ENCODE results near the gene CDC42SE2. TPM values are rescaled to one million over a fixed set of nuclear protein-coding genes. Genes with fewer than 3 reads are reported as not detected.
"Not testable (repeated sequence)": the region's sequence is repeated elsewhere in the genome, so short reads cannot be mapped to it uniquely, and the experiment has no call there.

Gene CDC42SE2
- total RNA-seq, 2 experiments from 2014 or later, result 106 to 108 TPM

GRCh38 chr5:131268758-131269370, 5.0 kb downstream of the CDC42SE2 start:
- Mint-ChIP-seq H3K27ac (peak overlapping the region; percentile 97), H3K4me1 (ENCODE audit: low read depth) (peaks cover 57% of the 10 kb centered on the region), H3K9me3 (no peaks in the 10 kb centered on the region), H3K4me3 (peak overlapping the region; percentile 76), H3K27me3 (ENCODE audit: low read depth) (no peaks in the 10 kb centered on the region), H3K36me3 (ENCODE audit: low read depth) (peaks cover 31% of the 10 kb centered on the region)
- CTCF ChIA-PET, result interaction anchor here (0.9 to 1.3 kb wide), 2 partner anchors 10 to 17 kb away, joined by 3 read pairs; no protein-coding TSS in a partner anchor
- intact Hi-C loops (cut with micrococcal nuclease), result no loop called here
- DNase-seq, result no peak

GRCh38 chr5:131270809-131271208, 7.0 kb downstream of the CDC42SE2 start:
- intact Hi-C loops (cut with micrococcal nuclease), result loop anchor here (5.0 kb wide), 2 partner anchors 266 to 526 kb away; partner anchors contain the start of gene FNIP1

GRCh38 chr5:131271888-131272287, 8.0 kb downstream of the CDC42SE2 start:
- CTCF ChIA-PET, result interaction anchor here (0.8 to 1.4 kb wide), 5 partner anchors 10 to 144 kb away, joined by 3 to 6 read pairs (median 4); no protein-coding TSS in a partner anchor
- H3K9me3 Mint-ChIP-seq; H3K27me3 Mint-ChIP-seq (ENCODE audit: low read depth): not testable (repeated sequence)

More at GRCh38 chr5:131270809-131271208, 7.0 kb downstream of the CDC42SE2 start:
- DNase-seq, result no peak
- H3K27ac Mint-ChIP-seq, result peak overlapping the region; percentile 97
- no peaks in the 10 kb centered on the region for H3K27me3 Mint-ChIP-seq (ENCODE audit: low read depth)
- H3K4me3 Mint-ChIP-seq, result peak overlapping the region; percentile 50
- no peaks in the 10 kb centered on the region for H3K9me3 Mint-ChIP-seq
- CTCF ChIA-PET, result interaction anchor here (0.8 to 1.7 kb wide), 5 partner anchors 10 to 111 kb away, joined by 3 to 6 read pairs (median 3); no protein-coding TSS in a partner anchor
- H3K36me3 Mint-ChIP-seq (ENCODE audit: low read depth), result peaks cover 27% of the 10 kb centered on the region
- H3K4me1 Mint-ChIP-seq (ENCODE audit: low read depth), result peaks cover 75% of the 10 kb centered on the region

GRCh38 chr5:131272307-131272706, 8.5 kb downstream of the CDC42SE2 start:
- Mint-ChIP-seq H3K27me3 (ENCODE audit: low read depth) (no peaks in the 10 kb centered on the region), H3K4me1 (ENCODE audit: low read depth) (peaks cover 83% of the 10 kb centered on the region), H3K4me3 (peak overlapping the region; percentile 77), H3K36me3 (ENCODE audit: low read depth) (peaks cover 21% of the 10 kb centered on the region), H3K27ac (peak overlapping the region; percentile 97), H3K9me3 (no peaks in the 10 kb centered on the region)
- no peak for DNase-seq
- CTCF ChIA-PET, result interaction anchor here (1.0 to 1.4 kb wide), 4 partner anchors 10 to 109 kb away, joined by 4 to 6 read pairs (median 5); no protein-coding TSS in a partner anchor
- intact Hi-C loops (cut with micrococcal nuclease), result loop anchor here (1.0 to 5.0 kb wide), 7 partner anchors 9 to 748 kb away; partner anchors contain the start of gene FNIP1

More at GRCh38 chr5:131271888-131272287, 8.0 kb downstream of the CDC42SE2 start:
- DNase-seq, result not testable (repeated sequence)
- Mint-ChIP-seq H3K4me1 (ENCODE audit: low read depth) (peaks cover 81% of the 10 kb centered on the region), H3K4me3 (peak overlapping the region; percentile 77), H3K36me3 (ENCODE audit: low read depth) (peaks cover 23% of the 10 kb centered on the region), H3K27ac (peak overlapping the region; percentile 97)
- intact Hi-C loops (cut with micrococcal nuclease), result loop anchor here (1.0 to 5.0 kb wide), 7 partner anchors 9 to 748 kb away; partner anchors contain the start of gene FNIP1

DNA sequence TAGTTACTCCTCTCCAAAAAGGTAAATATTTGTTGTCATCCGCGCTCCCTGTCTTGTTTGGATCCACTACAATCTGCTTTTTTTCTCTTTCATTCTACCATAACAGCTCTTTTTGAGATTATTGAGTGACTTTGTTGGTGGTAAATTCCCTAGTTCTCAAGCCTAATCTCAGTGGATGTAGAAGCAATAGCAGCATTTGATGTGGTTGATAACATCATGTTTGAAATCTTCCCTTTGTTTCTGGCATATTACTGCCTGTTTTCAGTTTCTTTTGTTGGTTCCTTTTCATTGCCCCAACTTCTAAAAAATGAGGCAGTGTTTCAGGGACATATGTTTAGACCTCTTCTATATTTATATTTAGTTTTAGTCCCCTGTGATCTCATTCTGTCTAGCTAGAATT, 8.9 kb downstream of the CDC42SE2 start:
- no peaks in the 10 kb centered on the region for H3K9me3 Mint-ChIP-seq
- H3K27me3 Mint-ChIP-seq (ENCODE audit: low read depth), result no peaks in the 10 kb centered on the region
- intact Hi-C loops (cut with micrococcal nuclease), result loop anchor here (1.0 to 5.0 kb wide), 7 partner anchors 9 to 748 kb away; partner anchors contain the start of gene FNIP1
- H3K27ac Mint-ChIP-seq, result peak overlapping the region; percentile 97
- no peak for DNase-seq
- H3K4me3 Mint-ChIP-seq, result peak overlapping the region; percentile 77
- peaks cover 23% of the 10 kb centered on the region for H3K36me3 Mint-ChIP-seq (ENCODE audit: low read depth)
- H3K4me1 Mint-ChIP-seq (ENCODE audit: low read depth), result peaks cover 83% of the 10 kb centered on the region
- CTCF ChIA-PET, result interaction anchor here (1.0 to 1.4 kb wide), 4 partner anchors 11 to 109 kb away, joined by 4 to 6 read pairs (median 5); no protein-coding TSS in a partner anchor

GRCh38 chr5:131274326-131275063, 10.6 kb downstream of the CDC42SE2 start:
- CTCF ChIA-PET, result interaction anchor here (4.3 kb wide), 1 partner anchor 10 kb away, joined by 17 read pairs; the partner anchor contains the start of gene CDC42SE2
- intact Hi-C loops (cut with micrococcal nuclease), result loop anchor here (5.0 kb wide), 2 partner anchors 263 to 523 kb away; partner anchors contain the start of gene FNIP1
- DNase-seq, result no peak
- peaks cover 25% of the 10 kb centered on the region for H3K36me3 Mint-ChIP-seq (ENCODE audit: low read depth)
- no peaks in the 10 kb centered on the region for H3K9me3 Mint-ChIP-seq
- no peaks in the 10 kb centered on the region for H3K27me3 Mint-ChIP-seq (ENCODE audit: low read depth)
- peak overlapping the region; percentile 72 for H3K4me3 Mint-ChIP-seq
- peaks cover 85% of the 10 kb centered on the region for H3K4me1 Mint-ChIP-seq (ENCODE audit: low read depth)
- peak overlapping the region; percentile 96 for H3K27ac Mint-ChIP-seq

DNA sequence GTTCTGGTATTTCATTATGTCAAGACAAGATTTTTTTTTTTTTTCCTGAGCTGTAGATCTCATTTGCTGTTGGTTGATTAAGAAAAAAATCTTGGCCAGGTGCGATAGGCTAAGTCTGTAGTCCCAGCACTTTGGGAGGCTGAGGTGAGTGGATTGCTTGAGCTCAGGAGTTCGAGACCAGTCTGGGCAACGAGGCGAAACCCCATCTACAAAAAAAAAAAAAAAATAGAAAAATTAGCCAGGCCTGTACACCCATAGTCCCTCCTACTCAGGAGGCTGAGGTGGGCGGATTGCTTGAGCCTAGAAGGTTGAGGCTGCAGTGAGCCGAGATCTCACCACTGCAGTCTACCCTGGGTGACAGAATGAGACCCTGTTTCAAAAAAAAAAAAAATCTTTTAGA, 12.2 kb downstream of the CDC42SE2 start:
- Mint-ChIP-seq H3K27me3 (ENCODE audit: low read depth) (no peaks in the 10 kb centered on the region), H3K27ac (peak overlapping the region; percentile 96), H3K9me3 (no peaks in the 10 kb centered on the region), H3K4me3 (peak overlapping the region; percentile 49), H3K36me3 (ENCODE audit: low read depth) (peaks cover 32% of the 10 kb centered on the region), H3K4me1 (ENCODE audit: low read depth) (peaks cover 86% of the 10 kb centered on the region)
- intact Hi-C loops (cut with micrococcal nuclease), result no loop called here
- CTCF ChIA-PET, result interaction anchor here (0.6 to 4.3 kb wide), 3 partner anchors 12 to 103 kb away, joined by 3 to 17 read pairs (median 3); partner anchors contain the start of gene CDC42SE2
- peak; percentile 45 for DNase-seq

- Mint-ChIP-seq H3K36me3 (ENCODE audit: low read depth) (peaks cover 36% of the 10 kb centered on the region), H3K9me3 (no peaks in the 10 kb centered on the region), H3K27ac (peak overlapping the region; percentile 81), H3K4me3 (peak overlapping the region; percentile 3), H3K4me1 (ENCODE audit: low read depth) (peaks cover 88% of the 10 kb centered on the region), H3K27me3 (ENCODE audit: low read depth) (no peaks in the 10 kb centered on the region)
- intact Hi-C loops (cut with micrococcal nuclease), result no loop called here
- CTCF ChIA-PET, result interaction anchor here (0.9 to 4.3 kb wide), 2 partner anchors 8 to 13 kb away, joined by 7 to 17 read pairs; partner anchors contain the start of gene CDC42SE2
- DNase-seq, result no peak
Observed at GRCh38 chr5:131277447-131277846, 13.6 kb downstream of the CDC42SE2 start.

- H3K9me3 Mint-ChIP-seq, result no peaks in the 10 kb centered on the region
- no peak overlapping the region for H3K4me3 Mint-ChIP-seq
- intact Hi-C loops (cut with micrococcal nuclease), result no loop called here
- peaks cover 38% of the 10 kb centered on the region for H3K36me3 Mint-ChIP-seq (ENCODE audit: low read depth)
- H3K27me3 Mint-ChIP-seq (ENCODE audit: low read depth), result no peaks in the 10 kb centered on the region
- H3K4me1 Mint-ChIP-seq (ENCODE audit: low read depth), result peaks cover 90% of the 10 kb centered on the region
- DNase-seq, result peak; percentile 49
- CTCF ChIA-PET, result interaction anchor here (0.9 to 4.3 kb wide), 2 partner anchors 8 to 14 kb away, joined by 7 to 17 read pairs; partner anchors contain the start of gene CDC42SE2
- peak overlapping the region; percentile 81 for H3K27ac Mint-ChIP-seq
Observed at GRCh38 chr5:131277875-131278740, 14.3 kb downstream of the CDC42SE2 start.

GRCh38 chr5:131278741-131279124, 14.9 kb downstream of the CDC42SE2 start:
- DNase-seq; CTCF ChIA-PET; H3K27me3 Mint-ChIP-seq (ENCODE audit: low read depth); intact Hi-C loops (cut with micrococcal nuclease); H3K9me3 Mint-ChIP-seq: not testable (repeated sequence)
- Mint-ChIP-seq H3K36me3 (ENCODE audit: low read depth) (peaks cover 43% of the 10 kb centered on the region), H3K4me1 (ENCODE audit: low read depth) (peaks cover 95% of the 10 kb centered on the region), H3K4me3 (peak overlapping the region; percentile 45), H3K27ac (peak overlapping the region; percentile 93)

- H3K4me3 Mint-ChIP-seq, result peak overlapping the region; percentile 45
- intact Hi-C loops (cut with micrococcal nuclease), result no loop called here
- peak overlapping the region; percentile 93 for H3K27ac Mint-ChIP-seq
- peaks cover 94% of the 10 kb centered on the region for H3K4me1 Mint-ChIP-seq (ENCODE audit: low read depth)
- H3K36me3 Mint-ChIP-seq (ENCODE audit: low read depth), result peaks cover 40% of the 10 kb centered on the region
- H3K27me3 Mint-ChIP-seq (ENCODE audit: low read depth), result no peaks in the 10 kb centered on the region
- no peaks in the 10 kb centered on the region for H3K9me3 Mint-ChIP-seq
- no peak for DNase-seq
- CTCF ChIA-PET, result no interaction called here
Observed at GRCh38 chr5:131279204-131279603, 15.4 kb downstream of the CDC42SE2 start.

Measured in activated naive CD4-positive, alpha-beta T cell treated with anti-CD3 and anti-CD28 coated beads for 36 hours (primary cell).